ENCODE data around the gene PLOD3. TPM values are rescaled to one million over a fixed set of nuclear protein-coding genes. Genes with fewer than 3 reads are reported as not detected.

The PLOD3 gene
- total and polyA plus RNA-seq, 2 donors from 2014 or later: 53.5 to 78.8 TPM

GRCh38 chr7:101168412-101169049 lies 48.9 kb downstream of the PLOD3 start:
- no peaks in the 10 kb centered on the region for H3K9me3 ChIP-seq (ENCODE audit: control insufficient read depth in 2 of 3, insufficient read depth in 1 of 3, low read length in 3 of 3)
- DNase-seq: no peak
- intact Hi-C loops (cut with DNase I): no loop called here
- no peak overlapping the region for H3K27ac ChIP-seq (ENCODE audit: low read depth in 2 of 2, low read length in 2 of 2)
- peaks cover 69% of the 10 kb centered on the region for H3K27me3 ChIP-seq (ENCODE audit: control insufficient read depth, insufficient read depth, low read length)
- H3K4me3 ChIP-seq (ENCODE audit: low read length in 3 of 3): no peak overlapping the region
- no peak for FAIRE-seq
- no peaks in the 10 kb centered on the region for H3K36me3 ChIP-seq (ENCODE audit: control insufficient read depth in 2 of 3, insufficient read depth in 3 of 3, low read length in 3 of 3)
- peaks cover 0 to 24% (median 5%) of the 10 kb centered on the region in 3 donors for H3K4me1 ChIP-seq (ENCODE audit: control insufficient read depth in 2 of 3, insufficient read depth in 2 of 3, low read depth in 1 of 3, low read length in 3 of 3)
- TF ChIP-seq CTCF (IDR thresholded peaks at IDR 0.05; ENCODE audit: borderline replicate concordance, extremely low read depth, insufficient read depth): no peak
- no peak overlapping the region for H3K9ac ChIP-seq (ENCODE audit: low read length in 3 of 3)

- no peak overlapping the region for H3K27ac ChIP-seq (ENCODE audit: low read depth in 2 of 2, low read length in 2 of 2)
- H3K9me3 ChIP-seq (ENCODE audit: control insufficient read depth in 2 of 3, insufficient read depth in 1 of 3, low read length in 3 of 3): no peaks in the 10 kb centered on the region
- H3K4me1 ChIP-seq (ENCODE audit: control insufficient read depth in 2 of 3, insufficient read depth in 2 of 3, low read depth in 1 of 3, low read length in 3 of 3): peaks cover 0 to 23% (median 5%) of the 10 kb centered on the region in 3 donors
- intact Hi-C loops (cut with DNase I): no loop called here
- DNase-seq (no peak), FAIRE-seq (no peak)
- TF ChIP-seq CTCF (IDR thresholded peaks at IDR 0.05; ENCODE audit: borderline replicate concordance, extremely low read depth, insufficient read depth): no peak
- H3K27me3 ChIP-seq (ENCODE audit: control insufficient read depth, insufficient read depth, low read length): peaks cover 66% of the 10 kb centered on the region
- H3K9ac ChIP-seq (ENCODE audit: low read length in 3 of 3): no peak overlapping the region
- no peaks in the 10 kb centered on the region for H3K36me3 ChIP-seq (ENCODE audit: control insufficient read depth in 2 of 3, insufficient read depth in 3 of 3, low read length in 3 of 3)
- no peak overlapping the region for H3K4me3 ChIP-seq (ENCODE audit: low read length in 3 of 3)
These were observed 49.6 kb downstream of the PLOD3 start for GRCh38 chr7:101167645-101168411.

GRCh38 chr7:101166909-101167644 lies 50.3 kb downstream of the PLOD3 start:
- H3K4me3 ChIP-seq (ENCODE audit: low read length in 3 of 3): no peak overlapping the region
- no peak overlapping the region for H3K9ac ChIP-seq (ENCODE audit: low read length in 3 of 3)
- no peaks in the 10 kb centered on the region for H3K9me3 ChIP-seq (ENCODE audit: control insufficient read depth in 2 of 3, insufficient read depth in 1 of 3, low read length in 3 of 3)
- no peak for FAIRE-seq
- H3K27ac ChIP-seq (ENCODE audit: low read depth in 2 of 2, low read length in 2 of 2): no peak overlapping the region
- intact Hi-C loops (cut with DNase I): no loop called here
- TF ChIP-seq CTCF (IDR thresholded peaks at IDR 0.05; ENCODE audit: borderline replicate concordance, extremely low read depth, insufficient read depth): no peak
- peak in 3 of 5 donors; percentile 38 to 67 (median 59) for DNase-seq
- H3K4me1 ChIP-seq (ENCODE audit: control insufficient read depth in 2 of 3, insufficient read depth in 2 of 3, low read depth in 1 of 3, low read length in 3 of 3): peaks cover 0 to 22% (median 5%) of the 10 kb centered on the region in 3 donors
- H3K36me3 ChIP-seq (ENCODE audit: control insufficient read depth in 2 of 3, insufficient read depth in 3 of 3, low read length in 3 of 3): no peaks in the 10 kb centered on the region
- H3K27me3 ChIP-seq (ENCODE audit: control insufficient read depth, insufficient read depth, low read length): peaks cover 62% of the 10 kb centered on the region
